ENCODE measurements around the gene RAB27B. TPM values are rescaled to one million over a fixed set of nuclear protein-coding genes. Genes with fewer than 3 reads are reported as not detected.

Gene RAB27B
- total RNA-seq, 1 donor from 2014 or later = 0.11 TPM

DNA sequence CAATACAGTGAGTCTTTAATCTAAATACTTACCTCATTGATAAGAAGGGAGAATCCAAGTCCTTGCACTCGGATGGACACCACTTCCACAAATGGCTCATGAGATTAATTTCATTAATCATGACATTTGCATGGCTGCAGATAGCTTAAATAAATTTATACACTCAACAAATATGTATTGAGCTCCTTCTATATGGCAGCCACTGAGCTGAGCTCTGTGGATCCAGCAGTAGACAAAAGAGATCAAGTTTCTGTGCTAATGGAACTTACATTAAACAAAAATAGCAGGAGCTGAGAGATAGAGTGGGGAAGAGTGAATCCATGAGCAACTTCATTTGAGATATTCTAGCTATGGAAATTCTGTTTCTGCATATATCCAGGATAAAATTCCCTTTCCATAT lies 44.4 kb downstream of the RAB27B start:
- Histone ChIP-seq H3K4me3 (no peak overlapping the region), H3K27ac (no peak overlapping the region), H3K9me3 (no peaks in the 10 kb centered on the region), H3K36me3 (no peaks in the 10 kb centered on the region), H3K4me1 (no peaks in the 10 kb centered on the region), H3K27me3 (no peaks in the 10 kb centered on the region)
- TF ChIP-seq, protein P1, sequence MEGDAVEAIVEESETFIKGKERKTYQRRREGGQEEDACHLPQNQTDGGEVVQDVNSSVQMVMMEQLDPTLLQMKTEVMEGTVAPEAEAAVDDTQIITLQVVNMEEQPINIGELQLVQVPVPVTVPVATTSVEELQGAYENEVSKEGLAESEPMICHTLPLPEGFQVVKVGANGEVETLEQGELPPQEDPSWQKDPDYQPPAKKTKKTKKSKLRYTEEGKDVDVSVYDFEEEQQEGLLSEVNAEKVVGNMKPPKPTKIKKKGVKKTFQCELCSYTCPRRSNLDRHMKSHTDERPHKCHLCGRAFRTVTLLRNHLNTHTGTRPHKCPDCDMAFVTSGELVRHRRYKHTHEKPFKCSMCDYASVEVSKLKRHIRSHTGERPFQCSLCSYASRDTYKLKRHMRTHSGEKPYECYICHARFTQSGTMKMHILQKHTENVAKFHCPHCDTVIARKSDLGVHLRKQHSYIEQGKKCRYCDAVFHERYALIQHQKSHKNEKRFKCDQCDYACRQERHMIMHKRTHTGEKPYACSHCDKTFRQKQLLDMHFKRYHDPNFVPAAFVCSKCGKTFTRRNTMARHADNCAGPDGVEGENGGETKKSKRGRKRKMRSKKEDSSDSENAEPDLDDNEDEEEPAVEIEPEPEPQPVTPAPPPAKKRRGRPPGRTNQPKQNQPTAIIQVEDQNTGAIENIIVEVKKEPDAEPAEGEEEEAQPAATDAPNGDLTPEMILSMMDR (IDR thresholded peaks at IDR 0.05) = no peak
- intact Hi-C loops (cut with DNase I) = no loop called here
- DNase-seq (ENCODE audit: low spot score in 2 of 2) = no peak

DNA sequence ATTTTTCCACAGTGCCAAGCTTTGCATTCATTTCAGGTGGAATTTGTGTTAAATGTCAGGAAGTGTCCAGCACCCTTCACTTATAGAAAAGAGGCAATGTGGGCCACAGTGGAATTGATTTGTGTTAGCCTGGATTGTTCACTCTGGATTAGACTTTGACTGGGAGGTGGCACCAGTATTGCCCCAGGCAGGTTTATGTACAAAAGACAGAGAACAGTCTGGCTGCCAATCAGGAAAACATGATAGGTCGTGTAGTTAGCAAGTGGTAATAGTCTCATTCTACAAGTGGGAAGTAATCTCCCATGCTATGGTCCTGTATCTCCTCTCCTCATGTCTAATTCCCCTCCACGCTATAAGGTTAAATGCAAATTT lies 45.6 kb downstream of the RAB27B start:
- Histone ChIP-seq H3K4me3 (no peak overlapping the region), H3K4me1 (no peaks in the 10 kb centered on the region), H3K27ac (no peak overlapping the region), H3K27me3 (no peaks in the 10 kb centered on the region), H3K9me3 (no peaks in the 10 kb centered on the region), H3K36me3 (no peaks in the 10 kb centered on the region)
- DNase-seq (ENCODE audit: low spot score in 2 of 2) = no peak
- TF ChIP-seq, protein P1 (IDR thresholded peaks at IDR 0.05) = no peak
- intact Hi-C loops (cut with DNase I) = no loop called here

DNA sequence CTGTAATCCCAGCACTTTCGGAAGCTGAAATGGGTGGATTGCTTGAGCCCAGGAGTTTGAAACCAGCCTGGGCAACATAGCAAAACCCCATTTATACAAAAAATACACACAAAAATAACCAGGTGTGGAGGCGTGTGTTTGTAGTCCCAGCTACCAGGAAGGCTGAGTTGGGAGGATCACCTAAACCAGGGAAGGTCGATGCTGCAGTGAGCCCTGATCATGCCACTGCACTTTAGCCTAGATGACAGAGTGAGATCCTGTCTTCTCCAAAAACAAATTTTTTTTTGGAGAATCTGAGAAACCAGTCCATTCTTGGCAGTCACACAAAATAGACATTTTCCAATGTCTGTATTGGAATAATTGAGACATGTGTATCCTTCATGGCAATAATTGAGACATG lies 46.8 kb downstream of the RAB27B start:
- no peaks in the 10 kb centered on the region for H3K4me1 ChIP-seq
- intact Hi-C loops (cut with DNase I) = no loop called here
- no peak overlapping the region for H3K27ac ChIP-seq
- TF ChIP-seq, protein P1 (IDR thresholded peaks at IDR 0.05) = no peak
- no peaks in the 10 kb centered on the region for H3K36me3 ChIP-seq
- no peak overlapping the region for H3K4me3 ChIP-seq
- DNase-seq (ENCODE audit: low spot score in 2 of 2) = no peak
- no peaks in the 10 kb centered on the region for H3K9me3 ChIP-seq
- H3K27me3 ChIP-seq = no peaks in the 10 kb centered on the region

DNA sequence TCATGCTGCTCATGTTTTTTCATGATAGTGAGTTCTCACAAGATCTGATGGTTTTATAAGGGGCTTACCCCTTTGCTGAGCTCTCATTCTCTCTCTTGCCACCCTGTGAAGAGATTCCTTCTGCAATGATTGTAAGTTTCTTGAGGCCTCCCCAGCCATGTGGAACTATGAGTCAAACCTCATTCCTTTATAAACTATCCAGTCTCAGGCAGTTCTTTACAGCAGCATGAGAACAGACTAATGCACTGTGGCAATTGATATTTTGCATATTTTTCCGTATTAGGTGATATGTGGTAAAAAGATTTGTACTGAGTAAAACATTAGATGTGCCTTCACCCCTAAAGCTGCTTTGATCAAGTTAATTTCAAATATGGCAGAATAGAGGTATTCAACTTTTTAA lies 48.8 kb downstream of the RAB27B start:
- TF ChIP-seq, protein P1 (IDR thresholded peaks at IDR 0.05) = no peak
- no peak for DNase-seq (ENCODE audit: low spot score in 2 of 2)
- no peak overlapping the region for H3K27ac ChIP-seq
- intact Hi-C loops (cut with DNase I) = no loop called here
- H3K27me3 ChIP-seq = no peaks in the 10 kb centered on the region
- H3K9me3 ChIP-seq = no peaks in the 10 kb centered on the region
- no peaks in the 10 kb centered on the region for H3K4me1 ChIP-seq
- no peak overlapping the region for H3K4me3 ChIP-seq
- H3K36me3 ChIP-seq = no peaks in the 10 kb centered on the region

DNA sequence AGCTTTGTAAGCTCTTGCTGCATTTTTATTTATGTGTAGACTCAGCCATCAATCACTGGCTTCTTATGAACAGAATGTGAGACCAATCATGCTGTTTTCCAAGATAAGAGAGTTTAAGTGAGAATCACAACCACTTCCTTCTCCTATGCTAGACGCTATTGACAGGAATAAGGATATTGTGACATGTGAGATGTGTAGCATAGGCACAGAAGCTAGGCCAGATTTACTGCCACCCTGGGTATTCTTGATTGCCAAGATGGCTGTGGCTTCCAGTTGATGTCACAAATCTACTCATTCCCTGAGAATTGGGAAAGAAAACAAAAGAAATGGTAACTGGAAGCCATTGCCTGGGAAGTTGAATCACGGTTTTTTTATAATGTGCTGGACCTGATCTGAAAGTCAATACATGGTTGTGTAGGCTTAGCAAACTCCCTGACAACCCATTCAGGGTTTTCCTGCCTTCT lies 49.9 kb downstream of the RAB27B start:
- intact Hi-C loops (cut with DNase I) = no loop called here
- no peaks in the 10 kb centered on the region for H3K9me3 ChIP-seq
- DNase-seq (ENCODE audit: low spot score in 2 of 2) = no peak
- no peaks in the 10 kb centered on the region for H3K36me3 ChIP-seq
- TF ChIP-seq, protein P1 (IDR thresholded peaks at IDR 0.05) = no peak
- no peak overlapping the region for H3K4me3 ChIP-seq
- no peak overlapping the region for H3K27ac ChIP-seq
- H3K27me3 ChIP-seq = no peaks in the 10 kb centered on the region
- H3K4me1 ChIP-seq = no peaks in the 10 kb centered on the region
